Cerebellar nuclear complex (tissue), 1 donor: ENCODE measurements around the gene RAB30.

Source experiments
- DNase-seq, 2 experiments: peaks; one replicate each; lab custom pipeline; 2025; lab: John Stamatoyannopoulos, UW

The RAB30 gene

DNA sequence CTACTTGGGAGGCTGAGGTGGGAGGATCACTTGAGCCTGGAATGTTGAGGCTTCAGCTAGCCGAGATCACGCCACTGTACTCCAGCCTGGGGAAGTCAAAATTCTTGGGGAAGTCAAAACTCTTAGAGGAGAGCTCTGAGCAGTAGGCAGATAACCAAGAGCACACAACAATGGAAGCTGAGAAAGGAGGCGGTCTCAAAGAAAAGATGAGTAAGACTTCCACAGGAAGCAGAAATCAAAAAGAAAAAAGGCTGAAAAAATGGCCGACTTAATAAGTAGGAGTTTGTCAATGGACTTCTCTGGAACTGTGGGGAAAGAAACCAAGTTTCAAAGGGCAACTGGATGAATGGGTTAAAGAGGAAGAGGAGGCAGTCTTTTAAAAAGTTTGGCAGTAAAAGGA is 32.1 kb downstream of the RAB30 start:
- DNase-seq: no peak

DNA sequence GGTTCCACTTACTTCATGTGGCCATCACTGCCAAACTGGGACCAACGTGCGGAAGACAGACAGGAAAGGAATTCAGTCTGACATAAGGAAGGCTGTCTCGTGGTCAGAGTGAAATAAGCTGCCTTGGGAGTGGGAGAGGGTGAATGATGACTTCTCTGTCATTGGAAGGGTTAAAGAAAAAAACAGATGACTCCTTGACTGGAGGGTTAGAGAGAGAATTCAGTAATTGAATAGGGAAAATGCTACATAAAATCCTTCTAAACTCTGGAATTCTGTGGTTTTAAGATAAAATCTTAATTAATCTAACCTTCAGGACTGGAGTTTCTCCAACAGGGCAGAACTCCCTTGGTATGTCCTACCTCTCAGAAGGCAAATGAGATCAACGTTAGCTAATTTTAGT is 33.8 kb downstream of the RAB30 start:
- DNase-seq: no peak

DNA sequence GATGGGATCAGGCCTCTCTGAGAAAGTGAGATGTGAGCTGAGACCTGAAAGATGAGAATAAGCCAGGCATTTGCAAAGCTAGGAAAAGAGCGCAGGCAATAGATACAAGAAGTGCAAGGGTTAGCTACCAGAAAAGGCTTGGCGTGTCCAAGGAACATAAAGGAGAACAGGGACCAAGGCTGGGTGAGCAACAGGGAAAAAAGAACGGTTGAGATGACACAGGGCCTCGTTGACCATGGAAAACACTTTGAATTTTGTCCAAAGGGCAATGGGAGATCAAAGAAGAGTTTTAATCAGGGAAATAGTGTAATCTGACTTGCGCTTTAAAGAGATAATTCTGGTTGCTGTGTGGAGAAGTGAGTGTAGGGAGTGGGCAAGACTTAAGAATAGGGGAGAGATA is 35.0 kb downstream of the RAB30 start:
- DNase-seq: no peak

DNA sequence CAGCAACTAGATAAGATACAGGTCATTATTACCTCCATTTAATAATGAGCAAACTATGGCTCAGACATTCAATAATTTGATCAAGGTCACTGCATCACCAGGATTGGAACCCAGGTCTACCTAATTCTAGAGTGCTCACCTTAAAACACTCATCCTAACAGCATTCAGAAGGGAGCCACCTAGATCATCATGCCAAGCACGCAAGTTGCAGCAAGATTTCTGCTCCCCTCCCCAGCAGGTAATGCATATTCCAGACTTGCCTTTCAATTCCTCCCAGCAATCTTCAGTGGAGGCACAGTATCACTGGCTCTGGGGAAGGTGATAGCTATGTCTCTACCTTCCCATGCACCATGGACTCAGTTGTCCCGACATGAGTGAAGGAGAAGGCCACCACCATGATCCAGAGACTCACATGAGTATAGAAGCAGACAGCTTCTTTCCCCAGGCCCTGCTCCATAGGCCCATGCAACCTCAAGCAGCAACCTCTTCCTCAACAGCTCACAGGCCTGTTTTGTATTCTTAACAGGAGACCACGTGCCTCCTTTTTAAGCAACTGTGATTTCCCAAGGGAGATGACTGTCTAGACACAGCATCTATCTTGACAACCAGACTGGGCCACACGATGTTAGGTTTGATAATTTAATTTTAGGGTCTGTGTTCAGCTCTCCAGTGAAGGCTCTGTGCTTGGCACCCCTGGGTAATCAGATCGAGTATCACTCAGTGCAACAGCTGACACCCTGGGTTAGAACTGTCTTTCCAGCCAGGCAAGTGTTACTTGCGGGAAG is 36.4 kb downstream of the RAB30 start:
- DNase-seq: no peak

DNA sequence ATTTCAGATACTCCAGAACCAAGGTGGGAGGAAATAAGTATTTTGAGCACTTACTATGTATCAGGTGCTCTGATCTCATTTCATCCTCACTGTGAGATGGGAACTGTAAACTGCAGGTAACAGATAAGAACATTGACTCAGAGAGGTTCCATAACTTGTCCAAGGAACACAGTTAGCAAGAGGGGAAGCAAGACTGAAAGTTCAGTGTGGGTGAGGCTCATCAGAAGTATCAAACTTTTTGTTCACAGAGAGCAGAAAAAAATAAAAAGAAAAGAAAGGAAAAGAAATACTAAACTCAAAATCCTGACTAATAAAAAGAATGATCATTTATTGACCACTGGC is 37.1 kb downstream of the RAB30 start:
- DNase-seq: no peak

DNA sequence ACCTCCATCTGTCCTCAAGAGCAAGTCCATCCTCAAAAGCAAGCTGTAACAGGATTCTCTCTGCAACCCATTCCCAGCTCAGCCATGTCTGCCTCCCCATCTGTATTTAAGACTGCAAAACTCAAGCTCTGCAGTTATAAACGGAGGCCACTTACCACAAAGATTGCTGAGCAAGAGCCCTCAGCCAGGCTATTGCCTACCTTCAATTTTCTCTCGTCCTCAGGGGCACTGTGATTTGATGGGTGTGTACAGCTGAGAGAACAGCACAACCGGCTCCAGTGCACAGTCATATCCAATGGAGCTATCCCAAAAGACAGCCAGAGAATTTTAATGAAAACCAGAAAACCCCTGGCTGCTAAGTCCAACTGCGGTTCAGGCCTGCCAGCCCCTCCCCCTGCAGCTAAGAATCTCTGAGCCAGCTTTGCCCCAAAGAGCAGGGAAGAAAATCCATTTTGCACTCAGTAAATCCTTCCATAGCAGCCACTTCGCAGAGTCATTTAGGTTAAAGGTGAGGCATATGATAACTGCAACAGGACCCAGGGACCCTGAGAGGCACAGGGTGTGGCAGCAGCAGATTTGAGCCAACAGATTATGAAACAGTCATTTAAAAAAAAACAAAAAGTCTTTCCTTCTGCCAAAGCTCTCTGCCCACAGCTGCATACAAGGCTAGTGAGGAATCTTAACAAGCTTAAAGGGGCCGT is 37.6 kb downstream of the RAB30 start:
- no peak for DNase-seq

DNA sequence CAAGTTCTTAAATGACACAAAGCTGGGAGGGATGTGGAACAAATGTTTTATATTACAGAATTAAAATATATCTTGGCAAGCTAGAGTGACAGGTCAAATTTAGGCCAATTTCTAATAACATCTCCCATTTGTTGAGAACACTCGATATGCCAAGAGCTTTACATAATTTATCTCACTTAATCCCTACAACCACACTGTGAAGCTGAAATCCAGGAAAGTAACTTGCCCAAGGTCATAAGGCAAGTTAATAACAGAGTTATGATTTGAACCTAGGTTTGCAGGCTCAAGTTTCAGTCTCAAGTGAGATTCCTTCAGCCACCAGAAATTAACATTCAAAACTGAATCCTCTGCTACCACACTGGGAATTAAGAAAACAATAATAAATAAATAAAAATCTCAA is 38.3 kb downstream of the RAB30 start:
- DNase-seq: no peak

DNA sequence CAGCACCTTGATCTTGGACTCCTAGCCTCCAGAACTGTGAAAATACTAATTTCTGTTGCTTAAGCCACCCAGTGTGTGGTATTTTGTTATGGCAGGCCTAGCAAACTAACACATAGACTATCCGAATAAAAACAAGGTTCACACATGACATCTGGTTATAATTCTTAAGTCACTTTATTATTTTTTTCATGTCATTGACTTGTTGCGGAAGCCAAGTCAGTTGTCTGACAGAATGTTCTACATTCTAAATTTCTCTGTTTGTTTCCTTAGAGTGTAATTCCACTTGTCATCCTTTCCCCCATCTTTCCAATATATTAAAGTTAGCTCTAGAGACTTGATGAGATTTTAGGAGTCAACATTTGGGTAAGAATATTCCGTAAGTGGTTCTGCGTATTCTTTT is 40.6 kb downstream of the RAB30 start:
- DNase-seq: no peak

DNA sequence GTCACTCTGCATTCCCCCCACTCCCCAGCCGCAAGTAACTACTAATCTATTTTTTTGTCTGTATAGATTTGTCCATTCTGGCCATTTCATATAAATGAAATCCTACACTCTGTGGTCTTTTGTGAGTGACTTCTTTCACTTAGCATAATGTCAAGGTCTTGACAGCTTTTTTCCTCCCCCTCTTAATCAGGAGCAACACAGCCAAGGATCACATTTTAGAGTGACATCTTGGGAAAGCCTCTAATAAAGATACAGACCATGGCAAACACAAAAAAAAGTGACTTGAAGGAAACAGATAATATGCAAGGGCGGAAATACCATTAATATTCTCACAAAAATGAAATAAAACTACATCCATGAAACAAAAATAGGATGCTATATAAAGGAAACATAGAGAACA is 43.9 kb downstream of the RAB30 start:
- DNase-seq: no peak

DNA sequence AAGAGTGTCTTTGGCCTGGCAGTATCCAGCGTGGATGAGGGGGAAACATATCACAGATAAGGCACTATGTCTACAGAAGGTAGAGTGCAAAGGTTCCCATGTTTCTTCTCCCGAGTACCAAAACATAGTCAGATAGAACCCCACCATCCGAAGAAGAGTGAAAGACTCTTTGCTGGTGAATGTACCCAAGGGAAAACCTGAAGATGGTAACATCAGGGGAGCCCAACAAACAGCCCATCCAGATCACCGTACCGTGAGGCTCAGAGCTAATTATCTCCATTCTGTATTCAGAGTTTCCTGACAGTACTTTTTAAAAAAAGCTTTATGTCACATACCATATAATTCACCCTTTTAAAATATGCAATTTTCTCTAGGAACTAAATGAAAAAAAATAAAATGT is 44.4 kb downstream of the RAB30 start:
- DNase-seq: no peak

DNA sequence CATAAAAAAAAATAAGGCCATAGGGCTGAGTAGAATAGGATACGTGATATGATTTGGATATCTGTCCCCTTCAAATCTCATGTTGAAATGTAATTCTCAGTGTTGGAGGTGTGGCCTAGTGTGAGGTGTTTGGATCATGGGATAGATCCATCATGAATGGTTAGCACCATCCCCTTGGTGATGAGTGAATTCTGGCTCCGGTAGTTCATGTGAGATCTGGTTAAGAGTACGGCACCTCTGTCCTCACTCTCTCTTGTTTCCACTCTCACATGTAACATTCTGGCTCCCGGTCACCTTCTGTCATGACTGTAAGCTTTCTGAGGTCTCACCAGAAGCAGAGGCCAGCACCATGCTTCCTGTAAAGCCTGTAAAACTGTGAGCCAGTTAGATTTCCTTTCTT is 45.5 kb downstream of the RAB30 start:
- DNase-seq: no peak

DNA sequence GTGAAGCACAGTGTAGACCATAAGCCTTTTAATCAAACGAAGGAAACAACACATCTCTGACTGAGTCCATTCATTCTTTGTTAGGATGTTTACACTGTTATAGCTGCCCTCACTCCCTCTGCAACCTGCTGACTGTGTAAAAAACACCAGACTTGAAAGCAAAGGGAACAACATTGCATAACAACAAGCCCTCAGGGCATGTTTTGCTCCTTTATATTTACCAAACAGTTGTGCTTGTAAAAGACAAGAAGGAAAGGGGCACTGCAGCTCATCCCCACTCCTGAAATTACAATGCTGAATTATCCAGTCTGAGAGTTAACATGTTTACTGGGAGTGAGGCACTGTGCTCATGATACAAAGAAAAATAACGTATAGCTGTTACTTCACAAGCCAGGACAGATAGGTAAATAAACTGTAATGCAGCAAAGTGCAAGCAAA is 46.4 kb downstream of the RAB30 start:
- no peak for DNase-seq

DNA sequence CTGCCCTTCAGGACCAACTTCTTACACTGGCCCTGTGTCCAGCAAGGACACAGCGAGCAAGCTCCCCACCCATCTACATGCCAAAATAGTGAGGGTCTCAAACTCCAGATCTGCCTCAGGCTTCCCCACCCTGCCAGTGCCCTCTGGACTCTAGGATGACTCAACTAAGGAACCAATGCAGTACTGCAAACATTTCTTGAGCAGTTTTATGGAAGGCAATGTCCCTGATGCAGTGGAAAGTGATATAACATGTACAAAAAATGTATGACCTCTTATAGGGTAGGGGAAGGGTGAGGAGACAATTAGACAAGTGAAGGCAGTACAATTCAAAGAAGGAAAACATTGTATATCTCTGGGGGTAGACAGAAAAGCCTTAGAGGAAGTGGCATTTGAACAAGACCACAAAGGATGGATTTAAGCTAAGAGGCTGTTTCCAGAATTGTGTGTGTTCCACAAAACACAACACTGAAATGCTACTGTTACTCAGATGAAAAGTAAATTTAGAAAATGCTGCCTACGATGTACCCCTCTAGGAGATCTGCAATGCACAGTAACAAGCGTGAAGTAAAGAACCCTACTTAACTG is 47.3 kb downstream of the RAB30 start:
- no peak for DNase-seq

DNA sequence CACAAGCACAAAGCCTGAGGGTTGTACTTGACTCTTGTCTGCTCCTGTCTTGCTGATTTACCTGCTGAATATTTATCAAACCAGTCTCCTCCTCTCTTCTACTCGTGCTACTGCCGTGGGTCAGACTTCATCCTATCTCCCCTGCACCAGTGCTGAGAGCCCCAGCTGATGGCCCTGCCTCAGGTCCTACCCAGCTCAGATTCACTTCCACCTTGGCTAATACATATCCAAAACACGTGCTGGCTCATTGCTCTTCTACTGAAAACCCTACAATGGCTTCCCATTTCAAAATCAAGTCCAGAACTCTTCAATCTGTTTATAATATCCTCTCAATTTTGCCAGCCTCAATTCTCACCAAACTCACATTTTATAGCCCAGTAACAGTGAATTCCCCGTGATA is 48.3 kb downstream of the RAB30 start:
- no peak for DNase-seq

DNA sequence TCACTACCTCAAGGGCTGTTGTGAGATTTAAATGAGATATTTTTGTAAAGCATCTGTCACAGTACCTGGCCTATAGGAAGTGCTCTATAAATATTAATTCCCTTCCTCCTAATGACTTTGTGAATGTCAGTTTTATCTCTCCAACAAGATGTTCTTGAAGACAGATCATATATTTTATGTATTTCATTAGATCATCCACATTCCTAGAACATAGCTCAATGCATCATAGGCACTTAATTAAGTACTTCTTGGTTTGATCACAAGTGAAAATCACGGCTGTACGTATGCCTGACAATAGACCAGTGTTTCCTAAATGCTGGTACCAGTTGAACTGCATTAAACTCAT is 49.9 kb downstream of the RAB30 start:
- no peak for DNase-seq

DNA sequence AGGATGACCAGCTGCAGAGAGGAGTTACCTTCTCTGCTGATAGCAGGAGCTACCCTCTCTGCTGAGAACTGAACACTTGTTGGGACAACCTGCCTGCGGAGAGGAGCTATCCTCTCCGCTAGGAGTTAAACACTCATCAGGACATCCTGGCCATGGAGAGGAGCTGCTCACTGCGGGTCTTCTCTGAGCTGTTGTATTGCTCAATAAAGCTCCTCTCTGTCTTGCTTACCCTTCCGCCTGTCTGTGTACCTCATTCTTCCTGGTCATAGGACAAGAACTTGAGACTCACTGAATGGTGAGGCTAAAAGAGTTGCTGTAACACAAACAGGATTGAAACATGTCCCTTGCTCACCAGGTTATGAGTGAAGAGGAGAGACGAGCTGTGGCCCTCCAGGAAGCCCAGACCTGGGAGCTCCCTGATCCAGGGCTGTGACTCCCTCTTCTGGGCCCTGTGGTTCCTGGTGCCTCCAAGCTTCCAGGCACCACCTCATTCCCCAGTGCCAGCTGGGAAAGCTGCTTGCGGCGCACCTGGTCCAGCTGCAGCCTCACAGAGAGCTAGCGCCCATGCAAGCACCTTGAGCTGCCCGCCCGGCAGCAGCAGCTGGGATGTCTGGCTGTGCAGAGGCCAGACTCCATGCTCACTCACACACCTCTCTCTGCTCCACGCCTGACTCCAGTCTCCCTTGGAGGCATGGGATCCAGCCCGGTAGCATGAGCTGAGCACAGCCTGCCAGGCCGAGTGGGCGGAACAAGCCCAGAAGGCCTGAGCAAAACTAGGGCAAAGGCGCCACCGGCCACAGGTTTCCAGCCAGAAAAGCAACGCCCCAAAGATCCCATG is 50.5 kb downstream of the RAB30 start:
- DNase-seq: no peak

DNA sequence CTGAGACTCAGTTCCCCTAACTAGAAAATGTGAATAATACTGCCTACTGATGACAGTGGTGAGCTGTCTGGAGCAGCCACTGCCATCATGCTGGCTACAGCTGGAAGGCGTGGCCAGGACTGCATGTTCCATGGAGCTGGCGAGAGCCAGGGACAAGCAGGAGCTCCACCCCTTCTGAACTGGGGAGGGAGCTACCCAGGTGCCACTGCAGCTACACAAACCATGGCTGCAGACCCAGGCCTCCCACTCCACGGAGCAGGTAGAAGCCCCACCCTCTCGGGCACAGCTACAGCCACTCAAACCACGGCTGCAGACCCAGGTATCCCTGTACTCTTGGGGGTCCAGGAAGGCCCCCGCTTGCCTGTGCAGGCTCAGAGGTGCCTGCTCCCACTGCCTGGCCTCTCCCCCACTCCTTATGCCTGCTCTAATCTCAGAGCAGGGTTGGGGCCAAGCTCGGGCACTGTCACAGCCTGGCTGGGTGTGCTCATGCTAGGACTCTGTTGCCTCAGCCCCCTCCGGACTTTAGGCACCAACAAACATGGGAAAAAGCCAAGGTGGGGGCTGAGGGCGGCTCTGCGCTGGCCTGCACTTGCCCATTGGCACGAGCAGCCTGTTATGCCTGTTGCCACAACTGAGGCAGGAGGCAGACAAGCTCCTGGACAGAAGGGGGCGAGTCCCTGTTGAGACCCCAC is 51.7 kb downstream of the RAB30 start:
- no peak for DNase-seq

DNA sequence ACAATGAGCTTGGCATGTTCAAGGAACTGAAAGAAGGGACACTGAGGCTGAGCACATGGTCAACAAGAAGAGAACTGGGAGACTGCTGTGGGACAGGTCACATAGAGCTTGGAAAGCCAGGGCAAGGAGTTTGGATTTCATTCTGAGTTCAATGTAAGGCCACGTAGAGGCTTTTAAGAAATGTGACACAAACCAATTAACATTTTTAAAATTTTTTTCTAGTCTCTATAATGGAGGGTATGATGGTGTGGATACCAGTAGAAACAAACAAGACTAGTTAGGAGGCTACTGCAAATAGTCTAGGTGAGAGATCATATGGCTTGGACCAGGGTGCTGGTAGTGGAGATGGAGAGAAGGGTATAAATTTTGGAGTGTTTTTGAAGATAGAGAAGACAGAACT is 56.7 kb downstream of the RAB30 start:
- no peak for DNase-seq

DNA sequence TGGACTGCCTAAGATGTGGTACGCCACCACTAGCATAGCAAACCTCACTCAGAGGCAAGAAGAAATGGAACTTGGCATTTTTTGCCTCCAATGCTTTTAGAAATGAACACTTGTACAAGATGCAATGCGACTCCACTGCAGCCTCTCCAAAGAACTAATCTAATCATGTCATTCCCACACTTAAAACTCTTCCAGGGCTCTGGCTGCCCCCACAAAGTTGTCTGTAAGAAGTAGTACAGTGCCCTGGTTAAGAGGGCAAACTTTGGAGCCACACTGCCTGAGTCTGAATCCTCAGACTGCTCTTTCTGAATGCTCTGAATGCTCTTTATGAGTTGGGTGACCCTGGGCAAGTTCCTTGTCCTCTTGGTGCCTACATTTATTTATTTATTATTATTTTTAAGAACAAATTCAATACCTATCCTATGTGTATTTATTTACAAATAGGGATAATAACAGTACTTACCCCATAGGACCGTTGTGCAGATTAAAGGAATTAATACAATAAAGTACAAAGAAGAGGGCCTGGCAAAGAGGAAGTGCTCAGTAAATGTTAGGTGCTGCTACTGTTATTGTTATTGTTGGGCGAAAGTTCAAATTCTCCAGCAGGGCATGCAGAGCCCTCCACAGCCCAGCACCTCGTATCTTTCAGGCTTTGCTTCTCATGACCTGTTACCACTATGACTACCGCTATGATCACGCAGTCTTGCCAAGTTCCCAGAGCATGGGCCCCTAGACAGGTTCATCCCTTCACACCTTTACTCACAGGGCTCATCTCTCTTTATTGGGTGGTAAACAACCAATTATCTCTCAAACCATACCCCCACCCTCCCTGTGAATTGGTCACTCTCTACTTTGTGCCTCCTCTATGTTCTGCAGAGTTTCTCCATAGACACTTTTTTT is 59.3 kb downstream of the RAB30 start:
- DNase-seq: no peak

DNA sequence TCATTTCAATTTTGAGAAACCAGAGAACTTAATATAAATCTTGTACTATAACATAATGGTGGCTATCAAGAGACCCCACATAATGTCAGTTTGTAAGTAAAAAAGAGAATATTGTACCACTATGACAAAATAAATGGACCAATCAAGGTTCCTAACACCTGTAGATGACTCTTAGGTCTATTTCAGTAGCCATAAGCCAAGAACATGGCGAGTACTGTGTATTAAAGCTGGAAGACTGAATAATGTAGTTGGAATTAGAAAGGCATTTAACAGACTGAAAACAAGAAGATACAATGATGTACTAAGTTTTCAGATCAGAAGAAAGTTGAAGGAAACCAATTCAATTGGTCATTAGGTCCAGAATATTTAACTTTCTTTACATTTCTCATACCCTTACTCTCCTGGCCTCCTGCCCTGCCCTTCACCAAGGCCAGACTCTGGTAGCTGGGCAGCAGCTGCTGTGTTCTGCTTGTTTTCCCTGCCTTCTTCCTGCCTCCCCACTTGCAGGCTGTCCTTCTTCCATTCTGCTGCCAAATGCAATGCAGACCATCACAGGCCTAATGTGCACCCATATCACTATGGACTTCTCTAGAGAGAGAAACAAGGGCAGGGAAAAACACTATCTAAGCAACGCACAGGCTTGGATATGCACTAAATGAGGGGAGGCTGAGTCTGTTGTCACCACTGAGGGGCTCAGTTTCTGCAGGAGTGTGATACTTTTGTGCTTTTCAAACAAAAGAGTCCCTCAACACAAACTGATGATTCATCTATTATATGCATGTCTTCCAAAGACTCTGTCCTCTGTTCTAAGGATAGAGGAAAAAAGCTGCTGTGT is 60.1 kb downstream of the RAB30 start:
- DNase-seq: no peak
